ENCODE data around the gene CD3E. TPM values are rescaled to one million over a fixed set of nuclear protein-coding genes. Genes with fewer than 3 reads are reported as not detected.
A peak's percentile ranks its signal among the peaks of the same experiment; 100 is the strongest.

Gene CD3E
- total and polyA plus RNA-seq, 9 of the 15 experiments (the other 6 are each of a cell fraction or from before 2014, with no cell fraction given): 0.07 to 0.62 (median 0.19) TPM; not detected in 5

DNA sequence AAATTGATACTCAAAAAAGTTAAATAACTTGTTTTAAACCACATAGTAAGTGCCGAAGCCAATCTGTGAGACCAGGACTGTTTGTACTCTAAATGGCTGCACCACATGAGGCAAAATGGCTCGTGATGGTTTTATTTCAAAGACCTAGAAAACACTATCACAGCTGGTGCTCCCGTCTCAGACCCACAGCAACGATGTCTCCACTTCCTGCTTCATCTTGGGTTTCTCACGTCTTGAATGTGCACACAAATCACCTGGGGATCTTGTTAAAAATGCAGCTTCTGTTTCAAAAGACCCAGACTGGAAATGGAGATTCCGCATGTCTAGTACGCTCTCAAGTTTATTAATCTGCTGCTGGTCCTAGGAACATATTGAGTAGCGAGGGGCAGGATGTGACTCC, 1.2 kb downstream of the CD3E start:
- WGBS (ENCODE audit: insufficient coverage, low coverage, missing lambda C conversion rate): 53% methylated on average over 8 of the region's 8 CpGs
- BruUV-seq (replicated peaks): no TSS peak
- POLR2A ChIA-PET: no interaction called here
- in situ Hi-C loops (cut with MboI) (no loop called here), intact Hi-C loops (cut with micrococcal nuclease) (no loop called here)
- DNase-seq (ENCODE audit: extremely low read depth in 1 of 4, low spot score in 3 of 4) (no peak), FAIRE-seq (no peak), ATAC-seq (no peak)
- no peak overlapping the region for H3K9ac ChIP-seq (ENCODE audit: insufficient read depth in 1 of 2, low read depth in 2 of 2, low read length in 2 of 2)
- no peaks in the 10 kb centered on the region; a peak in 1 of 5 replicates for H3K4me1 ChIP-seq (replicated peaks in 1 of 2; ENCODE audit: control insufficient read depth in 2 of 2, insufficient read depth in 2 of 2, low read length in 2 of 2)
- no peaks in the 10 kb centered on the region for H3K36me3 ChIP-seq (ENCODE audit: control insufficient read depth, insufficient read depth, low read length)
- H3K4me2 ChIP-seq (ENCODE audit: insufficient read depth, low read length): no peak overlapping the region
- peaks cover 4 to 8% of the 10 kb centered on the region in 2 experiments; a peak in 3 of 5 replicates for H3K27me3 ChIP-seq (ENCODE audit: control insufficient read depth in 2 of 2, insufficient read depth in 2 of 2, low read length in 2 of 2)
- H4K20me1 ChIP-seq (replicated peaks; ENCODE audit: control insufficient read depth, insufficient read depth, low read length): no peaks in the 10 kb centered on the region
- no peak overlapping the region for H3K27ac ChIP-seq (ENCODE audit: extremely low read depth, low read depth, low read length)
- TF ChIP-seq ZKSCAN8 (CRISPR knock-in tag; IDR thresholded peaks at IDR 0.05) (no peak), NR0B1 (IDR thresholded peaks at IDR 0.05; ENCODE audit: partially characterized antibody) (no peak), YY1 (IDR thresholded peaks at IDR 0.05; ENCODE audit: borderline replicate concordance in 1 of 3, control insufficient read depth in 1 of 3, extremely low read depth in 1 of 3, insufficient read depth in 3 of 3, insufficient read length in 1 of 3, insufficient replicate concordance in 2 of 3, low read depth in 1 of 3, low read length in 2 of 3) (peak in 1 of 3 experiments; percentile 21)
- no peaks in the 10 kb centered on the region for H3K9me3 ChIP-seq (replicated peaks; ENCODE audit: control insufficient read depth, insufficient read depth, low read depth, low read length)
- H3K9me1 ChIP-seq (ENCODE audit: control insufficient read depth, insufficient read depth, low read length): no peaks in the 10 kb centered on the region
- no peak overlapping the region for H3K4me3 ChIP-seq
- no peaks in the 10 kb centered on the region for H3K79me2 ChIP-seq (ENCODE audit: control insufficient read depth, insufficient read depth, low read length)
- CTCF ChIA-PET (ENCODE audit: low intra/inter-chr PET ratio): no interaction called here
- H2AFZ ChIP-seq (ENCODE audit: low read depth, low read length): peak overlapping the region; percentile 60

DNA sequence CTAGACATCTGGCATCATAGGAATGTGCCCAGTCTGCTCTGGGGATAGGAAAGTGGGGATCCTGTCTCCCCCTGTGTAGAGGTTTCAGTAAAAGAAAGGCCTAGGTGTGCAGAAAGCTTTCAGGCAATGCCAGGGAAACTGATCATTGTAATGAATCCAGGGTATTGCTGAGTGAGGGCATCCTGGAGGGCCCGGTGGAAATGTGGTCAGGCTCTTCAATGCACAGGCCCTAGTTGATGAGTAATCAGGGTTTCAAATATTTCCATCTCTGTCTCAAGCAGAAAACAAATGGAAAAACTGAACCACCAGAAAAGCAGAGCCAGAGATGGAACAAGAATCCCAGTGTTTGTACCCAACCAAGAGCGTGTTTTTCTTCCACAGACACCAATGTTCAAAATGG, 2.0 kb downstream of the CD3E start:
- Histone ChIP-seq H3K79me2 (ENCODE audit: control insufficient read depth, insufficient read depth, low read length) (no peaks in the 10 kb centered on the region), H3K4me3 (no peak overlapping the region), H2AFZ (ENCODE audit: low read depth, low read length) (no peak overlapping the region), H3K36me3 (ENCODE audit: control insufficient read depth, insufficient read depth, low read length) (no peaks in the 10 kb centered on the region), H4K20me1 (replicated peaks; ENCODE audit: control insufficient read depth, insufficient read depth, low read length) (no peaks in the 10 kb centered on the region), H3K9me1 (ENCODE audit: control insufficient read depth, insufficient read depth, low read length) (no peaks in the 10 kb centered on the region), H3K4me1 (replicated peaks in 1 of 2; ENCODE audit: control insufficient read depth in 2 of 2, insufficient read depth in 2 of 2, low read length in 2 of 2) (peaks cover 0 to 8% of the 10 kb centered on the region in 2 experiments; a peak in 3 of 5 replicates), H3K4me2 (ENCODE audit: insufficient read depth, low read length) (no peak overlapping the region), H3K9me3 (replicated peaks; ENCODE audit: control insufficient read depth, insufficient read depth, low read depth, low read length) (no peaks in the 10 kb centered on the region), H3K27me3 (ENCODE audit: control insufficient read depth in 2 of 2, insufficient read depth in 2 of 2, low read length in 2 of 2) (peaks cover 4 to 6% of the 10 kb centered on the region in 2 experiments; a peak in 3 of 5 replicates), H3K27ac (ENCODE audit: extremely low read depth, low read depth, low read length) (no peak overlapping the region), H3K9ac (ENCODE audit: insufficient read depth in 1 of 2, low read depth in 2 of 2, low read length in 2 of 2) (no peak overlapping the region)
- in situ Hi-C loops (cut with MboI): no loop called here
- 18% methylated on average over 2 of the region's 2 CpGs for WGBS (ENCODE audit: insufficient coverage, low coverage, missing lambda C conversion rate)
- BruUV-seq (replicated peaks): no TSS peak
- intact Hi-C loops (cut with micrococcal nuclease): no loop called here
- no peak for ATAC-seq
- no peak for DNase-seq (ENCODE audit: extremely low read depth in 1 of 4, low spot score in 3 of 4)
- CTCF ChIA-PET (ENCODE audit: low intra/inter-chr PET ratio): no interaction called here
- POLR2A ChIA-PET: no interaction called here
- FAIRE-seq: peak; percentile 11
- no peak for TF ChIP-seq L3MBTL2 (IDR thresholded peaks at IDR 0.05)
- TF ChIP-seq MYC (IDR thresholded peaks at IDR 0.05; ENCODE audit: low read depth, low read length): no peak
- no peak for TF ChIP-seq MYC (CRISPR knock-in tag; IDR thresholded peaks at IDR 0.05; ENCODE audit: borderline replicate concordance, low read depth)
- no peak for TF ChIP-seq NBN (IDR thresholded peaks at IDR 0.05; ENCODE audit: low read depth)
- TF ChIP-seq MNT (conservative IDR thresholded peaks at IDR 0.05): no peak
- no peak for TF ChIP-seq PHF8 (IDR thresholded peaks at IDR 0.05; ENCODE audit: borderline replicate concordance, low read length)
- TF ChIP-seq THAP12 (CRISPR knock-in tag; IDR thresholded peaks at IDR 0.05): no peak

Data from K562 (cell line).